Fibroblast of skin of left quadriceps (primary cell): ENCODE measurements around the gene TMEM120A.
"Not testable (repeated sequence)": the region's sequence is repeated elsewhere in the genome, so short reads cannot be mapped to it uniquely, and the experiment has no call there.

Experiments used
- DNase-seq, 2 experiments: peaks; one replicate each; pipeline ENCODE4 v3.0.0-alpha.2; 2013; ENCODE audit warnings: low read depth in 2 of 2

The TMEM120A gene

GRCh38 chr7:75994388-75995051 is at the start of gene TMEM120A:
Gene TMEM120A (minus strand): TSS chr7:75994595. CDS start chr7:75994570, 25 bp downstream.
- peak; percentile 77 to 79 for DNase-seq

- DNase-seq, result no peak
Measured at GRCh38 chr7:76040126-76040525, 45.7 kb upstream of the TMEM120A start.

- DNase-seq, result peak in 1 of 2 experiments; percentile 24
Measured at GRCh38 chr7:76037310-76037709, 42.9 kb upstream of the TMEM120A start.

GRCh38 chr7:76031964-76032363 is 37.6 kb upstream of the TMEM120A start:
- no peak for DNase-seq

- DNase-seq, result not testable (repeated sequence)
Measured at GRCh38 chr7:76029682-76030081, 35.3 kb upstream of the TMEM120A start.

- DNase-seq, result no peak
Measured at GRCh38 chr7:76023002-76023401, 28.6 kb upstream of the TMEM120A start.

- no peak for DNase-seq
Measured at GRCh38 chr7:76022026-76022780, 27.8 kb upstream of the TMEM120A start.

- peak; percentile 6 to 16 for DNase-seq
Measured at GRCh38 chr7:76020031-76020714, 25.8 kb upstream of the TMEM120A start.

- not testable (repeated sequence) for DNase-seq
Measured at GRCh38 chr7:76018520-76018919, 24.1 kb upstream of the TMEM120A start.

- no peak for DNase-seq
Measured at GRCh38 chr7:76016191-76016947, 22.0 kb upstream of the TMEM120A start.

GRCh38 chr7:76011442-76011861 is 17.1 kb upstream of the TMEM120A start:
- peak; percentile 34 to 41 for DNase-seq

- no peak for DNase-seq
Measured at GRCh38 chr7:76009672-76010600, 15.5 kb upstream of the TMEM120A start.

- no peak for DNase-seq
Measured at GRCh38 chr7:76008156-76008687, 13.8 kb upstream of the TMEM120A start.

- DNase-seq, result not testable (repeated sequence)
Measured at GRCh38 chr7:76005004-76005403, 10.6 kb upstream of the TMEM120A start.

- no peak for DNase-seq
Measured at GRCh38 chr7:76003351-76003750, 9.0 kb upstream of the TMEM120A start.

GRCh38 chr7:76002822-76003221 is 8.4 kb upstream of the TMEM120A start:
- DNase-seq, result no peak

- DNase-seq, result no peak
Measured at GRCh38 chr7:76002139-76002538, 7.7 kb upstream of the TMEM120A start.

- DNase-seq, result no peak
Measured at GRCh38 chr7:76000566-76000965, 6.2 kb upstream of the TMEM120A start.

GRCh38 chr7:75998038-75998437 is 3.6 kb upstream of the TMEM120A start:
- DNase-seq, result no peak

GRCh38 chr7:75996476-75996875 is 2.1 kb upstream of the TMEM120A start:
- no peak for DNase-seq
